A673 (cell line): ENCODE data around the gene ELF1. TPM values are rescaled to one million over a fixed set of nuclear protein-coding genes. Genes with fewer than 3 reads are reported as not detected.

Experiments used
- BruUV-seq: library from RNA; stranded (reverse); fragments of 400-500 nt; replicated peaks from 2 replicates; lab custom pipeline; 2021; lab: Mats Ljungman, UMichigan
- CTCF ChIA-PET: fragments of 300-600 bp; sonication (Branson Sonifier 250); formaldehyde crosslinking; loops from one replicate; lab custom pipeline; 2022; ENCODE audit warnings: antibody characterized with exemption; lab: Charles Lee
- POLR2A ChIA-PET: fragments of 300-600 bp; sonication (Branson Sonifier 250); formaldehyde crosslinking; loops from one replicate; lab custom pipeline; 2022; ENCODE audit warnings: antibody characterized with exemption; ENCODE audit not compliant: low non-redundant PET; lab: Charles Lee
- DNase-seq: peaks from one replicate; pipeline ENCODE4 v3.0.0-alpha.2; 2015; ENCODE audit warnings: low spot score
- H3K27ac ChIP-seq: fragments of 200-600 bp; sonication (generic); 2 replicates; pipeline ENCODE4 v1.5.1; 2016; ENCODE audit warnings: mixed run types, low read depth, mild to moderate bottlenecking, mixed read lengths, antibody characterized with exemption, low read length; ENCODE audit not compliant: poor library complexity, severe bottlenecking
- H3K27me3 ChIP-seq: fragments of 200-600 bp; sonication (generic); replicated peaks from 2 replicates; pipeline ENCODE4 v1.6.1; 2017; ENCODE audit warnings: mixed run types, low read depth, mild to moderate bottlenecking, mixed read lengths, antibody characterized with exemption, low read length; ENCODE audit not compliant: insufficient read depth, poor library complexity
- H3K36me3 ChIP-seq: fragments of 200-600 bp; sonication (generic); 2 replicates; pipeline ENCODE4 v1.6.1; 2016; ENCODE audit warnings: mixed run types, mild to moderate bottlenecking, mixed read lengths, antibody characterized with exemption, low read length; ENCODE audit not compliant: insufficient read depth, poor library complexity, severe bottlenecking
- H3K4me1 ChIP-seq: fragments of 200-600 bp; sonication (generic); 2 replicates; pipeline ENCODE4 v1.6.1; 2017; ENCODE audit warnings: mixed run types, mild to moderate bottlenecking, mixed read lengths, antibody characterized with exemption, low read length; ENCODE audit not compliant: insufficient read depth, poor library complexity, severe bottlenecking
- H3K4me3 ChIP-seq: fragments of 200-600 bp; sonication (generic); 2 replicates; pipeline ENCODE4 v1.5.1; 2016; ENCODE audit warnings: low read depth, mixed run types, mild to moderate bottlenecking, mixed read lengths, low read length; ENCODE audit not compliant: poor library complexity, severe bottlenecking
- H3K9me3 ChIP-seq: fragments of 200-600 bp; sonication (generic); 2 replicates; pipeline ENCODE4 v1.6.1; 2016; ENCODE audit warnings: mixed run types, low read depth, mild to moderate bottlenecking, mixed read lengths, antibody characterized with exemption, low read length; ENCODE audit not compliant: poor library complexity, severe bottlenecking
- CTCF ChIP-seq: fragments of 300-800, 200-600 bp; sonication (generic); conservative IDR thresholded peaks from 2 replicates; pipeline ENCODE4 v1.5.1; 2017; ENCODE audit warnings: low read depth, mild to moderate bottlenecking, antibody characterized with exemption, low read length, moderate library complexity, mixed read lengths
- EZH2 ChIP-seq: fragments of 200-600 bp; sonication (generic); IDR thresholded peaks from 2 replicates; pipeline ENCODE4 v1.6.1; 2017; ENCODE audit warnings: borderline replicate concordance, low read depth, mild to moderate bottlenecking, mixed read lengths, antibody characterized with exemption, low read length; ENCODE audit not compliant: poor library complexity, severe bottlenecking
- intact Hi-C: fragments of 100-400 bp; cut with micrococcal nuclease; formaldehyde crosslinking; loops from one replicate; pipeline ENCODE4 v1.10.0; 2022; ENCODE audit not compliant: unreplicated experiment
- total RNA-seq: library from RNA; stranded (reverse); gene quantifications from 2 replicates; pipeline ENCODE4 v1.2.3, GENCODE V29; 2021

Gene ELF1
- total RNA-seq, 1 experiment from 2014 or later = 31.5 TPM

DNA sequence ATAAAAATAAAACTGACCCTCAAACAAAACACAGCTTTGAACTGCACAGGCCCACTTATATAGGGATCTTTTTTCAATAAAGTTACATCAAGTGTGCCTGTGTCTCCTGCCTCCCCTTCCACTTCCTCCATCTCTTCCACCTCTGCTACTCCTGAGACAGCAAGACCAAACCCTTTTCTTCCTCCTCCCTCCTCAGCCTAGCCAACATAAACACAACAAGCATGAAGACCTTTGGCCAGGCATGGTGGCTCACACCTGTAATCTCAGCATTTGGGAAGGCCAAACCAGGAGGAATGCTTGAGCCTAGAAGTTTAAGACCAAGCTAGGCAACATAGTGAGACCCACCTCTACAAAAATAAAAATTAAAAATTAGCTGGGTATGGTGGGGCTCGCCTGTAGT, 72.6 kb downstream of the ELF1 start:
- H3K27ac ChIP-seq = no peak overlapping the region
- BruUV-seq = no TSS peak
- H3K9me3 ChIP-seq = no peaks in the 10 kb centered on the region
- no peaks in the 10 kb centered on the region for H3K4me1 ChIP-seq
- no peaks in the 10 kb centered on the region for H3K27me3 ChIP-seq
- TF ChIP-seq CTCF = no peak
- no peak for TF ChIP-seq EZH2
- DNase-seq = no peak
- no peak overlapping the region for H3K4me3 ChIP-seq
- ChIA-PET CTCF (no interaction called here), POLR2A (no interaction called here)
- peaks cover 14% of the 10 kb centered on the region for H3K36me3 ChIP-seq
- intact Hi-C loops = no loop called here

- no peak for DNase-seq
- no peaks in the 10 kb centered on the region for H3K9me3 ChIP-seq
- CTCF ChIA-PET = no interaction called here
- H3K27ac ChIP-seq = no peak overlapping the region
- no peaks in the 10 kb centered on the region for H3K27me3 ChIP-seq
- POLR2A ChIA-PET = no interaction called here
- H3K36me3 ChIP-seq = peaks cover 6% of the 10 kb centered on the region
- no TSS peak for BruUV-seq
- intact Hi-C loops = no loop called here
- TF ChIP-seq EZH2 (no peak), CTCF (no peak)
- H3K4me1 ChIP-seq = no peaks in the 10 kb centered on the region
- H3K4me3 ChIP-seq = no peak overlapping the region
Measured at GRCh38 chr13:40943073-40943472, 76.0 kb downstream of the ELF1 start.

DNA sequence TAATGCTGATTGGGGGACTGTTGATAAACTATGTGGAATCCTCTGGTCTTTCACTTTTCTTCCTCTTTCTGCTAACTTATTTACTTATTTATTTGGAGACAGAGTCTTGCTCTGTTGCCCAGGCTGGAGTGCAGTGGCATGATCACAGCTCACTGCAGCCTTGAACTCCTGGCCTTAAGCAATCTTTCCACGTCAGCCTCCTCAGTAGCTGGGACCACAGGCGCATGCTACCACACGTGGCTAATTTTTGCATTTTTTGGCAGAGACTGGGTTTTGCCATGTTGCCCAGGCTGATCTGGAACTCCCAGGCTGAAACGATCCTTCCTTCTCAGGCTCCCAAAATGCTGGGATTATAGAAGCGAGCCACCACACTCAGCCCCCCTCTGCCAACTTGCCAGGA, 77.5 kb downstream of the ELF1 start:
- TF ChIP-seq EZH2 (no peak), CTCF (no peak)
- ChIA-PET POLR2A (no interaction called here), CTCF (no interaction called here)

More for the DNA sequence above, 77.5 kb downstream of the ELF1 start:
- no TSS peak for BruUV-seq
- DNase-seq = no peak
- Histone ChIP-seq H3K27ac (no peak overlapping the region), H3K36me3 (peaks cover 6% of the 10 kb centered on the region), H3K9me3 (no peaks in the 10 kb centered on the region), H3K27me3 (no peaks in the 10 kb centered on the region), H3K4me3 (no peak overlapping the region), H3K4me1 (no peaks in the 10 kb centered on the region)
- intact Hi-C loops = no loop called here
